AML-193 (cell line): ENCODE data around the gene UFD1.
A peak's percentile ranks its signal among the peaks of the same experiment; 100 is the strongest.
"Not testable (repeated sequence)": the region's sequence is repeated elsewhere in the genome, so short reads cannot be mapped to it uniquely, and the experiment has no call there.

Experiments
- DNase-seq, 2 experiments: peaks; one replicate each; lab custom pipeline; 2025; lab: John Stamatoyannopoulos, UW

Gene UFD1

DNA sequence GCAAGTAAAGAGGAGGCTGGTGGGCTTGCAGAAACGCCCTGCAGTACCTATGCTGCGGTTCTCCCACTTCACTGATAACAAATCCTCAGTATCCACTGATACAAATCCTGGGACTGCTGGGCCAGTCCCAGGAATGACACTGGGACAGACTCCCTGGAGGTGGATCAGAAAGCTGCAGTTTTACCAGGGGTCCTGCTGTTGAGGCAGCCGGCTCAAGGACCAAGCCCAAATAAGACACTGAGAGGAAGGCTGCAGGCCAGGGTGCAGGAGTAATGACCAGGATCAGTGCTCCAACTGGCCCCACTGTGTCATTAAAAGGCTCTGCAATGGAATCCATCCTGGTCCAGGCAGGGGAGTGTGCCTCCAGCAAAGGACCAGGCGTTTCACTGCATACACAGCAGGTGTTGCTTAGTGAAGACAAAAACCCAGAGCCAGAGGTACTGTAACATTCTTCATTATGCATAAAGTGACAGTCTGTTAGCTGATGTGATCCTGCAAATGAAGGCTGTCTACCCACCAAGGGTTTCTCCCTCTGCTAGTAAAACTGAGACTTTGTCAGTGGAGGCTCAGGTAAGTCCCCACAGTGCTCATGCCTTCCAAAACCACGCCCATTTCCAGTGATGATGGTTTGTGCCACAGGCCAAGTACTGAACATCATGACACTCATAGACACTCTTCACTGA, 30.1 kb downstream of the UFD1 start:
- no peak for DNase-seq

DNA sequence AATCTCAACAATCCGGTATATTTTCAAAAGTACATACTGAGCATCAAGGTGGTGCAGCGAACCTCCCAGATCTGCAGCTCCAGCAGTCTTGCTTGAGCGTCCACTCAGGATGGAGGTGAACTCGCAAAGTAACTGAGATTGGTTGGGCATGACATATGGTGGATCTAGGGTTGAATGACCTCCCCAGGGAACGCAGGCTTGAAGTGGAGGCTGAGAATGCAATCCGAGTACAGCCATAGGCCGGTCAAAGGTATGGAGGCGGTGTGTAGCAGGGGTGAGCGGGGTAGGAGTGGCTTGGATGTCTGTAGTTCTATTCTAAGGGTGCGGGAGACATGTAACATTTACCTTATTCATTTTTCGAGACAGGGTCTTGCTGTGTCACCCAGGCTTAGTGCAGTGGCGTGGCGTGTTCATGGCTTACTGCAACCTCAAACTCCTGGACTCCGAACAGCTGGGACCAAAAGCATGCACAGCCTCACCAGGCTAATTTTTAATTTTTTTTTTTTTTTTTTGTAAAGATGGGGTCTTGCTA, 30.9 kb downstream of the UFD1 start:
- DNase-seq = no peak

DNA sequence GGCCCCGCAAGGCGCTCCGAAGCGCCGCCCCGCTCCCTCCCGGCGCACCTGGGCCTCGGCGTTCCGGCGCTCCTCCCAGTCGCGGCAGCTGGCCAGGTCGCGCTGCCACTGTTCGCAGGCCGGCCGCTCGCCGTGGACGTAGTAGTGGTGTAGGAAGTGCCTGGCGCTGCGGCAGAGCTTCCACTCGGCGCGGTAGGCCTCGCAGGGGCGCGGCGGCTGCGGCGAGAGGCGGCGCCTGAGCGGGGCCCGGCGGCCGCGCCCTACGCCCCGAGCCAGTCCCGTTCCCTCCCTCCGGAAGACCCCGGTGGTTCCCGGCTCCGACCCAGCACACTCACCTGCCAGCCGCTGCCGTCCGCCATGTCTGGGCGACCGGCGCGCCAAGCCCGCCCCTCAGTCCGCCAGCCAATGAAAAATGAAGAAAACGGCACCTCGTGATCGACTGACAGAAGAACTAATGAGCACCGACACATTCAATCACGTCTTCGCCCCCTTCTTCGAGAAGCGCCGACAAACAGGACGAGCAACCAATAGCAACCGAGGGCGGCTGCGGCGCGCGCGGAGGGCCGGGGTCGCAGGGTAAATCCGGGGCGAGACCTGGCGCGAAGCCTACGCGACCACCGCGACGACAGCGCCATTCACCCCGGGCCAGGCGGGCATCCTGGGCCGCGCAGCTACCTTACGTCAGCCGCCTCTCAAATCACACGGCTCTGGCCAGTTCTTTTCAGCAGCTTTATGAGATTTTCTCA, 31.5 kb downstream of the UFD1 start, which contains the start of gene C22orf39:
Gene C22orf39 (minus strand): TSS at position 382 of the 746 bp plus-strand sequence. CDS start 23 bp downstream, at position 359.
- peak; percentile 89 to 90 for DNase-seq

DNA sequence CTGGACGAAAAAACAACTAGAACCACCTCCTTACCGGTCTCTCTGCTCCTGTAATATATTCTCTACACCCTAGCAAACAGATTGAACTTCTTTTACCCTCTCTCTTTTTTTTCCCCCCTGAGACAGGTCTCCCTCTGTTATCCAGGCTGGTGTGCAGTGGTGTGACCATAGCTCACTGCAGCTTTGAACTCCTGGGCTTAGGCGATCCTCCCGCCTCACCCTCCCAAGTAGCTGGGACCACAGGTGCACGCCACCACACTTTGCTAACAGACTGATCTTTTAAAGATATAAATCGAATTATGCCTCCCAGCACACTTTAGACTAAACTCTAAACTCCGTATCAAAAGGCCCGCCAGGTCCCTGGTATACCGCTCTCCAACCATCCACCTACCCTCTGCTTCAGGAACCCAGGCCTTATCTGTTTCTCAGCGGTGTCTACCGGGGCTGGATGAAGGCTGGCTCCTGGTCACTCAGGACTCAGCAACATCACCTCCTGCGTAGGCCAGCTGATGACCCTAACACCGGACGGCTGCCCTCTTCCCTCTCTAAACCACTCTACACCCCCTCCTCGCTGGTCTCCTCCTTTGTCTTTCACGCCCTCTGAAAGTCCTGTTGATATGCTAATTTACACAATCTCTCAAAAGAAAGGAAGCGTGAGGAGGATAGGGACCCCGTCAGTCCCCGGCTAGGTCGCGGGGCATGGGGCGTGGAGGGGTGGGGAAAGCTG, 32.2 kb downstream of the UFD1 start:
- peak in 1 of 2 experiments; percentile 7 for DNase-seq

DNA sequence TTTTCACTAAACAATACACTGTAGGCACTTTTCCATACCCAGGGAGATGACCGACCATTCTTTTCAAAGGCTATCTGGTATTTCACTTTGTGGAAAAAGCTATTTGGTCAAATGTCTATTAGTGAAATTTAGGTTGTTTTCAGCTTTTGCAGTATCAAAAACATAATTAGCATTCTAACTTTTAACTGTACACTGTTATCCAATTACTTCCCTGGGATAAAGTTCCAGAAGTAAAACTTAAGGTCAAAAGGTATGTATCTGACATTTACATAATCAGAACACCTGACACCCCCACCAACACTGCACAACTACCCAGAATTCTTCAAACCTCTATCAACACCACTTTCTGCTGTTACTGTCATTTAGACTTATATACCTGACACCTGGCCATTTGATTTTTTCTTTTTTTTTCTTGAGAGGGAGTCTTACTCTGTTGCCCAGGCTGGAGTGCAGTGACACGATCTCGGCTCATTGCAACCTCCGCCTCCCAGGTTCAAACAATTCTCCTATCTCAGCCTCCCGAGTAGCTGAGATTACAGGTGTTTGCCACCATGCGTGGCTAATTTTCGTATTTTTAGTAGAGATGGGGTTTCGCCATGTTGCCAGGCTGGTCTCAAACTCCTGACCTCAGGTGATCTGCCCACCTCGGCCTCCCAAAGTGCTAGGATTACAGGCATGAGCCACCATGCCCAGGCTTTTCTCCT, 33.6 kb downstream of the UFD1 start:
- not testable (repeated sequence) for DNase-seq

DNA sequence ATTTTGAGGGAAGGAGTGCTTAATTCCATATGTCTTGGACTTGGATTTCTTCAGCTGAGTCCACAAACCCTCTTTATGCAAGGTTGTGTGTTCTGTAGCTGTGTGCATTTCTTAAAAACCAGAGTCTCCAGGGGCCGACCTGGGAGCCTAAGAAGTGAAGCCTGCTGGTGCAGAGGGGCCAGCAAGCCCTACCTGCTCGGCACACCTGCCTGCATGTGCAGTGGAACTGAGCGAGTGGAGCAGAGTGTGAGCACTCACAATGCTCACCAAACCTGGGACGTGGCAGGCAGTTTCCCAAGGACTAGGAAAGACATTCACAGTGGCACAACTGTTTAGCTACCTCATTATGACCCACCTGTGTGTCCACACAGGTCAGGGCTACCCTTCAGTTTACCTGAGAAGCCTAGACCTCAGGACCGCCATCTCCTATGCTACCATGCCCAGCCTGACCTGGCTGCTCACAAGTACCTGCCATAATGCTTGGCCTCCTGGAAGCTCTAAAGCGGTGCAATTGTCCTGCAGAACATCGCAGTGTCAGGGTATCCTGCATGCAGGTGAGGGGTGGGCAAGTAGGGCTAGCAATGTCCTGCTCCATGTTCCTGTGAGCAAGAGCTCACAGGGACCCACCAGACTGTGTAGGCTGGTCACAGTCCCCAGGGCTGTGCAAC, 35.3 kb downstream of the UFD1 start:
- no peak for DNase-seq

DNA sequence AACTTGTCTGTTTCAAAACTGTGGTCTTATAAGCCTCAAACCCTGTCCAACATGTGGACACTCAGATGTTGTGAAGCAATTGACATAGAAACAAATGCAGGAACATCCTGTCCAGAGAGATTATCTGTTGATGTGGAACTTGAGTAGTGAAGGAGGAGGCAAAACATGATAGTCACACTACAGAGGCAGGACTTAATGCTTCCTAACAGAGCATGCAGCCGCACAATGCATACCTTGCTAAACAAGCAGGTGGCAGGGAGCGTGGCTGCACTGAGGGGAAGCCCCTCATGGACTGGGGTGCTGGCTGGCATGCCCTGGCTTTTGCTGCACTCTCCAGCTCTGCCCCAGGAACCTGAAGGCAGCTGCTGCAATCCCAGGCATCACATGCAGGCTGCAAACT, 36.8 kb downstream of the UFD1 start:
- no peak for DNase-seq

DNA sequence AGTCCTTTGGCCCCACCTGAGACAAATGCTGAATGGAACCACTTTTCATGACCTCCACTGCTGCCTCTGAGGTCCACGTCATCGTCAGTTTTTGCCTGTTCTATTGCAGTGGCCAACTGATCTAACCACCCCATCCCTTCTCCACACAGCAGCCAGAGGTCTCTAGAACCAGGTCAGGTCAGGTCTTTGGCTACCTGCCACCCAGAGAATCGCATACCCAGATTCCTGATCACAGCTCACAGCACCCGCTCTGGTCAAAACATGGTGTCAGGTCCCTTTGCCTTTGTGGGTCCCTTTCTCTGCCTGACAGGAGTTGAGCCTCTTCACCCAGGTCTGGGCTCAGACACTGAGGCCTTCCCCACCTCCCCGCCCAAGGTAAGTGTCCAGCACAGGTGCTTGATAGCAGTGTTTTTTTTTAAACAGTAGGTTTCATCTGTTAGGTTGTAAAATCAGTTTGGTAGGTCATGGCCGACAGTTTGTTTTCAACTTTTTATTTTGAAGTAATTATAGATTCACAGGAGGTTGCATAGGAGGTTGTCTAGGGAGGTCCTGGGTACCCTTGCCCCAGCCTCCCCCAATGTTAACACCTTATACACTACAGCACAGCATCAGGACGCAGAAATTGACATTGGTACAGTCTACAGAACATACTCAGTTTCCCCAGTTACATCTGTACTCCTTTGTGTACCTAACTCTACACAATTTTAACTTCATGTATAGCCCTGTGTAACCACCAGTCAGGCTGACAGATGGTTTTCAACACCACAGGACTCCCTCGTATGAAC, 38.4 kb downstream of the UFD1 start:
- DNase-seq = no peak

DNA sequence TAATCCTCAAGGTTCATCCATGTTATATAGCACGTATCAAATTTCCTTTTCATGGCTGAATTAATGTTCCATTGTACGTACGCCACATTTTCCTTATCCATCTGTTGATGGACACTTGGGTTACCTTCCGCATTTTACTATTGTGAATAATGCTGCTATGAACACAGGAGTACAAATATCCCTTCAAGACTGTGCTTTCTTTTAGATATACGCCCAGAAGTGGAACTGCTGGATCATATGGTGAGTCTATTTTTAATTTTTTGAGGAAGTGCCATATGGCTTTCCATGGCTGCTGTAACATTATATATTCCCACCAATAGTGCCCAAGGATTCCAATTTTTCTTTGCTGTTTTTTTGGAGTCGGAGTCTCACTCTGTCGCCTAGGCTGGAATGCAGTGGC, 40.7 kb downstream of the UFD1 start:
- no peak for DNase-seq

DNA sequence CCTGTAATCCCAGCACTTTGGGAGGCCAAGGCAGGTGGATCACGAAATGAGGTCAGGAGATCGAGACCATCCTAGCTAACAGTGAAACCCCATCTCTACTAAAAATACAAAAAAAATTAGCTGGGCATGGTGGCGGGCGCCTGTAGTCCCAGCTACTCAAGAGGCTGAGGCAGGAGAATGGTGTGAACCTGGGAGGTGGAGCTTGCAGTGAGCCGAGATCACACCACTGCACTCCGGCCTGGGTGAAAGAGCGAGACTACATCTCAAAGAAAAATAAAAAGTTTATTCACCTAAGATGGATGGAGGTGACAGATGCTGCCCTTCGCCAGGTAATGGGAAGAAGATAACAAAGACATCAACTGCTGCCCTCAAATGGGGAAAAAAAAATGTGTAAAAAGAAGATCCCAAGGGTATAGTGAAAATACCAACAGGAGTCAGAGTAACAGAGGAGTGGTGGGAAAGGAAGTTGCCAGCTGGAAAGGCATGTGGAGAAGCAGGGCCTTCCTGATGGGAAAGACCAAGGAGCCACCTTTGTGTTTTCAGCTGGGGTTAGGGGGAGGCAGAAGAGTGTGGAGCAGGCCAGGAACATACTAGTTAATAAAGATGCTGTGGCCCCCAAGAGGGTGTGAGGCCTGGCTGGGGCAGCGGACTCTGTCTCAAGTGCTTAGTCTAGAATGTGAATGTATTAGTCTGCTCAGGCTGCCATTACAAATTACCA, 42.4 kb downstream of the UFD1 start:
- not testable (repeated sequence) for DNase-seq

DNA sequence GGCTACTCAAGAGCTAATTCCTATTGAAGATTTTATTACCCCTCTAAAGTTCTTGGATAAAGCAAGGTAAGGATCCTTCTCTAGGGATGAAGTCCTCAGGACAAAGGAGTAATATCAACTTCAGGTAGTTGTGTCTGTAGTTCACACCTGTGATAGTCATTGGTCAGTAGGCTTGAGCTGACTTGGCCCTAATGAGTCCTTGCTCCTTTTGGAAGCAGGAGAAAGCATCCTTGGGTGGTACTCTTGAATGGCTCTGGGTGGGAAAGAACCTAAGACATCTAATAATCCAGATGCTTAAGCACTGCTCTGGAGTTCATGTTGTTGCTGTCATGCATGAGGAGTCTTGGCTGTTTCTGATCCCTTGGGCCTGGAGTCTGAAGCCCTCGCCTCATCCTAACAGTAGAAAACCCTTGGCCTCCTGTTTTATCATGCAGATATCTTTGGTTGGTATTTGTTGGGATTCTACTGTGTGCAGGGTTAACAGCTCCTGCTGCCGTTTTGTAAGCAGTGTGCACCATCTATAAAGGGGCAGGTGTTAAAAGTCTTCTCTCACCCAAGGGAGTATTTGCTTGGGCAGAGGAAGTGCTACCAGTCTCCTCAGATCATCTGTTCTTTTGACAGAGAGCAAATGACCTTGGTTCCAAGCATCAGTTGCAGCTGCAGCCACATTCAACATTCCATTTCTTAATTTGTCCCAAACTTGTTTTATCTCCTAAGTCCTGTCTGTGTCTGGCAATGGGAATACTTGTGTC, 44.0 kb downstream of the UFD1 start:
- no peak for DNase-seq

DNA sequence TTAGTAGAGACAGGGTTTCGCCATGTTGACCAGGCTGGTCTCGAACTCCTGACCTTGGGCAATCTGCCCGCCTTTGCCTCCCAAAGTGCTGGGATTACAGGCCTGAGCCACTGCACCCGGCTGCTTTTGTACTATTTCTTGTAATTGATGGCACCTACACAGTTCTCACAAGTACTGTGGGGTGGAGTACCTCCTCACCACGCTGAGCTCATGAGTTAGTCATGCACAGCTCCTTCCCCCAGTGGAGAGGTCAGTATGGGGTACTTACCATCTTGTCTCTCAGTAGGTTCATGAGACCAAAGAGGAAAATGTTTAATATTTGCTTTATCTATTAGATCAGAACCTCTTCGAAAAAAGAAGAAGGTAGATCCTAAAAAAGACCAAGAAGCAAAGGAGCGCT, 44.6 kb downstream of the UFD1 start:
- DNase-seq = no peak

DNA sequence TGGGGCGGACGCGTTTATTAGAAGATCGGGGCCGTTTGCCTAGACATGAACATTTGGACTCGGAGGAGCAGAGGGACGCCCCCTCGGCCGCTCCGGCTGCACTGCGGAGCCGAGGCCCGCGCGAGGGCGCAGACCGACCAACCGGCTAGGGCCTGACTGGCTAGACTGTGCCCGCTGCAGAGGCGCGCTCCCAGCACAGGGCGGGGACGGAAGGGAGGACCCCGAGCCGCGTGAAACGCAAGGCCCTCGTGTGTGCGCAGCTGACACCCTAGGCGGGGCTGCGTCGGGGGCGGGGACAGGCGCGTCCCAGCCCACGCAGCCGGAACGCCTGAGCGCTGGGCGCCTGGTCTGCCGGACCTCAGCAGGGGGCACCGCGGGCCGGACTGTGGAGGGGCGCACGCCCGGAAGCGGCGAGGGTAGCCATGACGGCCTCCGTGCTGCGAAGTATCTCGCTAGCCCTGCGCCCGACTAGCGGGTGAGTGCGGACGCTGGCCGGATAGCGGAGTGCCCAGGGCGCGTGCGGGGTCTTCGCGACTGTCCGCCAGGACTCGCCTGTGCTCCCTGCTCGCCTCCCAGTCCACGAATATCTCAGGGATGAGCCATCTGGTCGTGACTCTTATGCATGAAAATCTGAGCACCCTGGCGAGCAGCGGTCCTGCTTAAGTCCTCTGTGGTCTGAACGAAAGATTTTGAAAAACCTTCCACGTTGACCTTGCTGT, 46.7 kb downstream of the UFD1 start, which contains the start of gene MRPL40:
Gene MRPL40 (plus strand): TSS at position 413 of the 719 bp plus-strand sequence. CDS start 10 bp downstream, at position 423.
- DNase-seq = peak; percentile 85 to 88

DNA sequence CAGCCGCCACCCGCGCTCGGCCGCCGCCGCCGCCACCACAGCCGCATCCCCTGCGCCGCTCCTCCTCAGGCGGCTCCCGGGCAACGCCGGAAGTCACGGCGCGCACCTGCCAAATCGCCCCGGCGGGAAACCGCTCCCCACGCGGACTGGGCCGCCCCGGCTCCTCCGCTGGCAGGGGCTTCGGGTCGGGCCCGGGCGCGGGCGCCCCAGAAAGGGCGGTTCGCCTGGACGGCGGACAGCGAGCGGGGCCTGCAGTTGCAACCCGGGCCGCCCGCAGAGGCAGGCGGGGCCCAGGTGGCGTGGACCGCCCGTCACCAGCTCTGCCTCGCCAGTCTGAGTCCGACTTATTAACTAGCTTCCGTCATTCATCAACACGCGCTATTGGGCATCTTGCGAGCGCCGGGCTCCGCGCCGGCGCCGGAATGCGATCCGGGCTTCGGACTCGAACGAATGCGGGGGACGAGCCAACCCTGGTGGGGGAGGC, 47.3 kb downstream of the UFD1 start, which contains the start of gene HIRA:
Gene HIRA (minus strand): TSS at position 85 of the 484 bp plus-strand sequence. CDS start 257 bp downstream, outside the sequence.
- DNase-seq = peak; percentile 46 to 61

DNA sequence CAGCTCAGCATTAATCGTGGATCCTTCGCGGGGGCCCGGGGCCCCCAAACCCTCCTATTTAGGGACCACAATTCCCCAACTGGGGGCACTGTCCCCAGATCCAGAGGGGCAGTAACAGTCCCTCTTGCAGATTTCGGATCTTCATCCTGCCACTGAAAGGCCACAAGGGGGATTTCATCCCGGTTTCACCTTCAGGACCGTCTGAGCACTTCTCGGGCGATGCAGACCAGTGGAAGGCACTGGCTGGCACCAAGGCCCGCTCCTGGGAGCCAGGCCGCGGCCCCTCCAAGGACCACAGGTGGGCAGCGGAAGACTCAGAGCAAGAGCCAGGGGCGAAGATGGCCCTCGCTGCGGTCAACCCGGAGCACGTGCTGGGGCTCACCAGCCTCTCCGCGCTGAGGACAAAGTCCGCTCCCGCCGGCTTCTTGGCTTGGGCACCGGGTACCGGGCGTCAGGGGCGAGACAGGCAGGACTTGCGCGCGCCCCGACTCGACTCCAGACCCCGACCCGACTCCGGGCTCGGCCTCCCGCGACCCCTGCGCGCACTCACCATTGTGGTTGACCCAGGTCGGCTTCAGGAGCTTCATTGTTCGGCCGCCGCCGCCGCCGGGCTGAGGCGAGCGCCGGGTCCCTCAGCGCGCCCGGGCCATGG, 48.0 kb downstream of the UFD1 start:
- DNase-seq = no peak

DNA sequence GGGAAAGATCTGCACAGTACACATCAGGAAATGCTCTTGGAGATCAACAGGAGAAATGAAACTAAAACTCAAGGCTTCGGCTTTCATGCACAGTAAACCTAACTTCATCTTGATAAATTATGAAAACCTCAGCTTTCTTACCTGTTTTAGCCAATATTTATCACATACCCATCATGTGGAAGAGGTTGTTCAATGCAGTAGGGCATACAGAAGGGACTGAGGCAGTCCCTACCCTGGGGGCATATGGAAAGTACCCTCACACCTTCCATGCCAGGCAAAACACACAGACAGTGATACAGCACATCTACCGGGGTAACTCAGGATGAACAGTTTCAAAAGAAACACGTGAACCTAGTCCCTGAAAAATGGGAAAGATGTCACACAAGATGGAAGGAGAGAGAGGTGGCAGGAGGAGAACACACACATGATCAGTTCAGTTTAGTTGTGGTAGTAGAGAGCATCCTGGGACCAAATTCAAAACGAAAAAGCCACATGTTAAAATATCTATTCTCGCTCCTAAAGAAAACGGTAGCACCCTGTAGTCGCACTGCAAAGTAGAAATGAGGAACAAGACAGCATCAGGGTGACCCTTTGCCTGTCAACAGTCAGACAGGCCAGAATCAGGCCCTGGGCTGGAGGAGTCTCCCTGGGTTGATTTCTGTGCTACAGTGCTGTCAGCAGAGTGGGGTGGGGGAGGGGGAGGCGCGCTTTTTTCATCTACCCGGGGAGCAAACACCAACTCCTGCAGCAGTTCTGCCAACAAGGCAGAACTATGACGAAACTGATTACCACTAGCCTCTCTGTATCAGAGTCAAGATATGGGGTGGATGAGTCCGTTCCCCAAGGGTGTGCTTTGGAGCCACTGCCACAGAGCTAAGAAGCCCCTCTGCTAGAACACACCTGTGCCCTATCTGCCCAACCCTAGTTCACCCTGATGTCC, 48.8 kb downstream of the UFD1 start:
- DNase-seq = peak; percentile 50 to 69
